Stomach smooth muscle (tissue), 2 donors: ENCODE results near the gene PGA5.
"Not testable (repeated sequence)": the region's sequence is repeated elsewhere in the genome, so short reads cannot be mapped to it uniquely, and the experiment has no call there.

Experiments used
- H3K27ac ChIP-seq: one replicate; pipeline ENCODE4 v1.7.0; 2013; ENCODE audit warnings: mild to moderate bottlenecking, low read length, inconsistent platforms
- H3K27me3 ChIP-seq, 2 donors: one replicate each; pipeline ENCODE4 v1.7.0; 2013; ENCODE audit warnings: low read length in 2 of 2; ENCODE audit not compliant: insufficient read depth in 2 of 2, control insufficient read depth in 1 of 2
- H3K36me3 ChIP-seq, 2 donors: one replicate each; pipeline ENCODE4 v1.7.0; 2013; ENCODE audit warnings: low read length in 2 of 2; ENCODE audit not compliant: control insufficient read depth in 2 of 2, insufficient read depth in 2 of 2
- H3K4me1 ChIP-seq: one replicate; pipeline ENCODE4 v1.7.0; 2013; ENCODE audit warnings: low read length; ENCODE audit not compliant: control insufficient read depth, insufficient read depth
- H3K4me3 ChIP-seq, 2 donors: one replicate each; pipeline ENCODE4 v1.7.0; 2013; ENCODE audit warnings: low read length in 2 of 2
- H3K9ac ChIP-seq, 2 donors: one replicate each; pipeline ENCODE4 v1.7.0; 2013; ENCODE audit warnings: low read length in 2 of 2, mild to moderate bottlenecking in 1 of 2
- H3K9me3 ChIP-seq, 2 donors: one replicate each; pipeline ENCODE4 v1.7.0; 2013; ENCODE audit warnings: low read length in 2 of 2; ENCODE audit not compliant: control insufficient read depth in 2 of 2
- donor health status: healthy.
- donor health status: Pancreatic carcinoma.

PGA5 gene

GRCh38 chr11:61250796-61251765 lies 10.1 kb downstream of the PGA5 start:
- H3K9ac ChIP-seq, H3K27me3 ChIP-seq, H3K4me1 ChIP-seq, H3K9me3 ChIP-seq, H3K27ac ChIP-seq, H3K4me3 ChIP-seq, H3K36me3 ChIP-seq: not testable (repeated sequence)

- H3K9me3 ChIP-seq, H3K36me3 ChIP-seq, H3K4me3 ChIP-seq, H3K4me1 ChIP-seq, H3K27me3 ChIP-seq, H3K27ac ChIP-seq, H3K9ac ChIP-seq: not testable (repeated sequence)
These were observed 11.4 kb downstream of the PGA5 start for GRCh38 chr11:61252332-61252731.

DNA sequence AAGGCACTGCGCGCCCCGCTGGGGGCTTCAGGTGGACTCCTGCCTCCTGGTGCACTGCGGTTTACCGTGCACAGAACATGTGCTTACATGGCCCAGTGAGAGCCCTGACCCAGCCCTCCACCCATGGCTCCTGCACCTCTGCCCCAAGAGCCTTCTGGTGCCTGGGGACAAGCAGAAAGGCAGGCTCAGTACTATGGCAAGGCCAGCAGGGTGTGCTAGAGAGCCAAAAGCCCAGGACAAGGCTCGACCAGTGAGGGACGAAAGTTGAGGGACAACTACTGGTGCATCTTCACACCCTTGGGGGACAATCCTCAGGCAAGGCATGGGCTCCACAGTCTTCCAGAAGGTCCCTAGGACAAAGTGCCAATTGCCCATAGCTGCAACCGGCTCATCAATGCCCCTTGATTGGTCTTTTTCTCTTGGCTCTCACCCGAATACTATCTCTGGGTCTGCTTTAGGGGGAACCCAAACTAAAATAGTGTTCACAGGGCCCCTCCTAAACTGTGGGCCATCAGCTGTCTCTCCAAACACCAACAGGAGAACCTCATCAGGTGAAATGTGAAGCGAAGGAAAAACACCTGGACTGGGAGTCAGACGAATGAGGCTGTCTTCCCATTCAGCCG lies 13.5 kb downstream of the PGA5 start:
- Histone ChIP-seq H3K4me3 (no peak overlapping the region), H3K27me3 (no peaks in the 10 kb centered on the region), H3K4me1 (no peaks in the 10 kb centered on the region), H3K9ac (no peak overlapping the region), H3K27ac (no peak overlapping the region), H3K9me3 (no peaks in the 10 kb centered on the region), H3K36me3 (no peaks in the 10 kb centered on the region)

DNA sequence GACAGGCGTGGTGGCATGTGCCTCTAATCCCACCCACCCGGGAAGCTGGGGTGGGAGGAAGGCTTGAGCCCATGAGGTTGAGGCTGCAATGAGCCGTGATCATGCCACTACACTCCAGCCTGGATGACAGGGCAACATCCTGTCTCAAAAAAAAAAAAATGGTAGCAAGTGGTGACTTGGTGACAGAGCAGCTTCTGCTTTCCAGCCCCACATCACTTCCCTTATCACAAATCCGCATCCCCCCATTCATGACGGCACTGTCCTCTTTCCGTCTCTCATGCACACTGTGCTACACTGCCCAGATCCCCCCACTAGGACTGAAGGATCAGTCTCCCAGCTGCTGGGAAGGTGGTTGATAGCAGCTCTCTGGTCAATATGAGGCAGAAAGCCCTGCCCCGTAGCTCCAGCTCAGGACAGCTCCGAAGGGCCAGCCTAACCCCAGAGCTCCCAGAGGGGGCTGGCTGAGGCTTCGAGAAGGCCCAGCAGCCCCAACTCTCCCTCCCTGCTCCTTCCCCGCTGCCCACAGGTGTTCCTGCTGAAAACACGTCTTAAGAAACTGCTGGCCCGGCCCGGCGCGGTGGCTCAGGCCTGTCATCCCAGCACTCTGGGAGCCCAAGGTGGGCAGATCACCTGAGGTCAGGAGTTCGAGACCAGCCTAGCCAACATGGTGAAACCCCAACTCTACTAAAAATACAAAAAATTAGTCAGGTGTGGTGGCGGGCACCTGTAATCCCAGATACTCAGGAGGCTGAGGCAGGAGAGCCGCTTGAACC lies 15.9 kb downstream of the PGA5 start:
- H3K9ac ChIP-seq: no peak overlapping the region
- no peaks in the 10 kb centered on the region for H3K4me1 ChIP-seq
- no peaks in the 10 kb centered on the region for H3K27me3 ChIP-seq

GRCh38 chr11:61258546-61258945 lies 17.6 kb downstream of the PGA5 start:
- Histone ChIP-seq H3K27ac (no peak overlapping the region), H3K27me3 (no peaks in the 10 kb centered on the region), H3K9me3 (no peaks in the 10 kb centered on the region), H3K4me1 (no peaks in the 10 kb centered on the region), H3K36me3 (no peaks in the 10 kb centered on the region), H3K9ac (no peak overlapping the region), H3K4me3 (no peak overlapping the region)

More for the DNA sequence above, 15.9 kb downstream of the PGA5 start:
- no peak overlapping the region for H3K4me3 ChIP-seq
- H3K27ac ChIP-seq: no peak overlapping the region
- no peaks in the 10 kb centered on the region for H3K9me3 ChIP-seq
- H3K36me3 ChIP-seq: no peaks in the 10 kb centered on the region

GRCh38 chr11:61259363-61259762 lies 18.4 kb downstream of the PGA5 start:
- Histone ChIP-seq H3K9me3 (no peaks in the 10 kb centered on the region), H3K4me1 (no peaks in the 10 kb centered on the region), H3K36me3 (no peaks in the 10 kb centered on the region), H3K9ac (no peak overlapping the region), H3K4me3 (no peak overlapping the region), H3K27ac (no peak overlapping the region), H3K27me3 (no peaks in the 10 kb centered on the region)

GRCh38 chr11:61264371-61264770 lies 23.4 kb downstream of the PGA5 start:
- no peak overlapping the region for H3K27ac ChIP-seq
- H3K36me3 ChIP-seq: no peaks in the 10 kb centered on the region
- no peaks in the 10 kb centered on the region for H3K4me1 ChIP-seq
- H3K4me3 ChIP-seq: no peak overlapping the region
- H3K27me3 ChIP-seq: no peaks in the 10 kb centered on the region
- H3K9ac ChIP-seq: no peak overlapping the region
- no peaks in the 10 kb centered on the region for H3K9me3 ChIP-seq

GRCh38 chr11:61264795-61265194 lies 23.8 kb downstream of the PGA5 start:
- Histone ChIP-seq H3K4me3 (no peak overlapping the region), H3K4me1 (no peaks in the 10 kb centered on the region), H3K9me3 (no peaks in the 10 kb centered on the region), H3K27ac (no peak overlapping the region), H3K36me3 (no peaks in the 10 kb centered on the region), H3K9ac (no peak overlapping the region), H3K27me3 (no peaks in the 10 kb centered on the region)

DNA sequence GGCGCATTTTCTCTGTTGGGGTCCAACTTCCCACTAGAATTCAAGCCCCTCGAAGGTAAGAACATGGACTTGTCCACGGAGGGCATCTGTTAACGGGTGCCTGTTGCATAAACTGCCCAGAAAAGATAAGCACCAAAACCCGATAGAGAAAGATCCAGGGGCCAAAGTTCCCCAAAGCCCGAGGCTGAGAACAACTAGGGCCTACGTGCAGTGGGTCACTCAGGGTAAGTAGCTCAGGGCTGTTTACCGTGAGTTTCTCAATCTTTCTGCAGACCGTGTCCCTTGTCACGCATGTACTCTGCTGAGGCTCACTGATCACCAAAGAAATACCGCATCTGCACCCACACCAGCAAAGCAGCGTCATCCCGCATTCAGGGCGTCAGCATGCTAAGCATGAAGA lies 24.4 kb downstream of the PGA5 start:
- Histone ChIP-seq H3K27ac (no peak overlapping the region), H3K9ac (no peak overlapping the region), H3K27me3 (no peaks in the 10 kb centered on the region), H3K9me3 (no peaks in the 10 kb centered on the region), H3K36me3 (no peaks in the 10 kb centered on the region), H3K4me1 (no peaks in the 10 kb centered on the region), H3K4me3 (no peak overlapping the region)

DNA sequence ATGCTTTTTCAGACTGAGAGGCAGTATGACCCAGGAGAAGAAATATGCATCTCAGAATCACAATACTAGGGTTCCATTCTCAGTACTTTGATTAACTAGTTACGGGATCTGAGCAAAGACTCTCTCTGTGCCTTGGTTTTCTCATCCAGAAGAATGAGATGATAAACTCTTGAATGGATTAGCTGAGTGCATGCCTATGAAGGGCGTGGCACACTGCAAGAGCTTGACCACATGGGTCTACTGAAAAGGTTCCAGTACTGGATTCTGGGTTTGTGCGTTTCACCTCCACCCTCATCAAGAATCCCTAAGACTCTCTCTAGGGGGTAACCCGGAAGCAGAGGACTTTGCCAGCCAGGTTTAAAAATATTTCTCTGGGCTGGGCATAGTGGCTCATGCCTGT lies 25.6 kb downstream of the PGA5 start:
- no peak overlapping the region for H3K4me3 ChIP-seq
- H3K27ac ChIP-seq: no peak overlapping the region
- H3K4me1 ChIP-seq: no peaks in the 10 kb centered on the region
- H3K9me3 ChIP-seq: no peaks in the 10 kb centered on the region
- no peaks in the 10 kb centered on the region for H3K36me3 ChIP-seq
- H3K27me3 ChIP-seq: no peaks in the 10 kb centered on the region
- H3K9ac ChIP-seq: no peak overlapping the region
